Retinal pigment epithelial cell (primary cell): ENCODE results near the gene PRAF2.

Source experiments
- DNase-seq: peaks from one replicate; pipeline ENCODE4 v3.0.0-alpha.2; 2010; ENCODE audit warnings: low read depth
- H3K4me3 ChIP-seq: 2 replicates; pipeline ENCODE4 v1.5.1; 2011; ENCODE audit warnings: mild to moderate bottlenecking, low read length, control low read depth, moderate library complexity
- CTCF ChIP-seq: conservative IDR thresholded peaks from 2 replicates; pipeline ENCODE4 v1.5.1; 2011; ENCODE audit warnings: low read depth, low read length, control low read depth, inconsistent platforms

Gene PRAF2

DNA sequence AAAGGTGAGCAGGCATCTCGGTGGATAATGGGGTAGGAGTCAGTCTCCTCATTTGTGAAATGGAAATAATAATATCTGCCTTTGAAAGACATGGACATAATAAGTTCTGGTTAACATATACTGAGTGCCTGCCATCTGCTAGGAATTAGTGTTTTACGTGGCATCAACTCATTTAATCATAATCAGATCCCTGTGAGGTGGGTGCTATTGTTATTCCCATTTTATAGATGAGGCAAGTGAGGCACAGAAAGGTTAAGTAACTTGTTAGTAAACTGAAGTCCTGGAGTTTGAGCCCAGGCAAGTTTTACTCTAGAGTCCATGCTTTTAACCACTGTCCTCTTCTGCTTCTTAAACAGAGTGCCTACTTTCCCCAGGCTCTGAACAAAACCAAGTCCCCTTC is 7.5 kb downstream of the PRAF2 start:
- no peak for TF ChIP-seq CTCF
- no peak for DNase-seq

DNA sequence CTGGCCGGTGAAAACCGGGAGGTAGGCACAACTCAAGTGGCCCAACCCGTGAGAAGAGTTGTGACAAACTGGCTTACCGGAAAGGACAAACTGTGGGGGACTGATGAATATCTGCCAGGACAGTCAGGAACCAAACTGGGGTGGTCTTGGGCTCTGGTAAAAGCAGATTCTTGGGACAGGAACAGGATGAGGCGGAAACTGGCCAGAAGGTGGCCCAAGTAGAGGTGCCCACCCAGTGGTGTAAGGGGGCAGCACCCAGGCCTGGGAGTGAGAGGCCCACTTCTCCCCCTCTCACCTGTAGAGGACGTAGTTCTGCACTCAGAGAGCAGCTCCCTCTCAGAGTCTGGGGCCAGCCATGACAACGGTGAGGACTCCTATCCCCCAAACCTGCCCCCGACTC is 9.1 kb downstream of the PRAF2 start:
- no peak for TF ChIP-seq CTCF
- DNase-seq: no peak

More for the DNA sequence above, 7.5 kb downstream of the PRAF2 start:
- no peak overlapping the region for H3K4me3 ChIP-seq

GRCh38 chrX:49064303-49064702 is 9.5 kb downstream of the PRAF2 start:
- H3K4me3 ChIP-seq: no peak overlapping the region
- no peak for TF ChIP-seq CTCF
- DNase-seq: no peak

More for the DNA sequence above, 9.1 kb downstream of the PRAF2 start:
- H3K4me3 ChIP-seq: no peak overlapping the region

- no peak for TF ChIP-seq CTCF
- DNase-seq: no peak
- H3K4me3 ChIP-seq: no peak overlapping the region
Observed at GRCh38 chrX:49063715-49064114, 10.1 kb downstream of the PRAF2 start.

GRCh38 chrX:49061916-49062315 is 11.9 kb downstream of the PRAF2 start:
- no peak for DNase-seq
- H3K4me3 ChIP-seq: no peak overlapping the region

DNA sequence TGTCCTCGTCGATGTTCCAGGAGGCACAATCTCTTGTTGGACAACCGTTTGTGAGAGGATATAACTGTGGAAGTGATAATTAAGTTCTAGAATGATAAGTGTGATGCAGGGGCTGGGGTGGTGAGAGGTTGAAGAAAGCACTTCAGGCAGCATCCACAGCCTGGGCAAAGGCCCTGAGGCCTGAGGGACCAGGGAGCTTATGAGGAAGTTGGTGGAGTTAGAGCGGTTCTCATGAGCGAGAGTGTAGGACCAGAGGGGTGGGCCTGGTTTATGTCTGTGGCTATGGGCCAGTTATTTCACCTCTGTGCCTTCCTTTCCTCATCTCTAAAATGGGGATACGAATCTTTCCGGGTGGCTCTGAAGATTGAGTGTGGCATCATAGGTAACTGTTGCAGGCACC is 12.3 kb downstream of the PRAF2 start:
- no peak for TF ChIP-seq CTCF
- H3K4me3 ChIP-seq: no peak overlapping the region
- no peak for DNase-seq

More at GRCh38 chrX:49061916-49062315, 11.9 kb downstream of the PRAF2 start:
- TF ChIP-seq CTCF: no peak

DNA sequence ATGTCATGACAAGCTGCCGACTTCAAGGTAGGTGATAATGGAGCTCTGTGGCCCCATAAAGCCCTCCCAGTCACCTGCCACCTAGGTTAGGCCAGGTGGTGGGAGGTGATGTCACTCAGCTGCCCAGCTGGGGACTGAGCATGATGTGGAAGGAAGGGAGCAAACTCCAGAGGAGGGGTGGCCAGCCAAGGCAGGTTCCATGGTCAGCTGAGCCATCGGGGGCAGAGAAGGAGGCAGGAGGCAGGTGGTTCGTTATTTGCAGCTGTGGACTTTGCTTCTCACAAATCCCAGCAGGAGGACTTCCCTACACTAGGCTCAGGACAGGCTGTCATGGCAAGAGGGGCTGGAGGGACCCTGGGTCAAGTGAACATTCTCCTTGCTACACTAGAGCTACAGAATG is 12.9 kb downstream of the PRAF2 start:
- H3K4me3 ChIP-seq: no peak overlapping the region
- no peak for TF ChIP-seq CTCF
- DNase-seq: no peak
